Gastrocnemius medialis (tissue), 4 donors: ENCODE results near the gene ADAMTSL2.

Experiments used
- POLR2A ChIP-seq, 2 donors: fragments of 450-650 bp; IDR thresholded peaks; one replicate each; pipeline ENCODE4 v1.6.1; 2017; ENCODE audit warnings: antibody characterized with exemption in 2 of 2, mild to moderate bottlenecking in 2 of 2, moderate library complexity in 2 of 2
- TF ChIP-seq, protein P1 (sequence below), 5 experiments: fragments of 450-650 bp in 3 of 5; fragments of 200-600 bp in 2 of 5; sonication (generic) in 2 of 5; IDR thresholded peaks in 4 of 5; conservative IDR thresholded peaks in 1 of 5; 1 replicate in 4 of 5; 2 replicates in 1 of 5; pipeline ENCODE4 v1.5.1; 2016 to 2019; ENCODE audit warnings: antibody characterized with exemption in 5 of 5, mild to moderate bottlenecking in 3 of 5, moderate library complexity in 3 of 5

- no peak for TF ChIP-seq POLR2A (IDR thresholded peaks at IDR 0.05)
- TF ChIP-seq, protein P1, sequence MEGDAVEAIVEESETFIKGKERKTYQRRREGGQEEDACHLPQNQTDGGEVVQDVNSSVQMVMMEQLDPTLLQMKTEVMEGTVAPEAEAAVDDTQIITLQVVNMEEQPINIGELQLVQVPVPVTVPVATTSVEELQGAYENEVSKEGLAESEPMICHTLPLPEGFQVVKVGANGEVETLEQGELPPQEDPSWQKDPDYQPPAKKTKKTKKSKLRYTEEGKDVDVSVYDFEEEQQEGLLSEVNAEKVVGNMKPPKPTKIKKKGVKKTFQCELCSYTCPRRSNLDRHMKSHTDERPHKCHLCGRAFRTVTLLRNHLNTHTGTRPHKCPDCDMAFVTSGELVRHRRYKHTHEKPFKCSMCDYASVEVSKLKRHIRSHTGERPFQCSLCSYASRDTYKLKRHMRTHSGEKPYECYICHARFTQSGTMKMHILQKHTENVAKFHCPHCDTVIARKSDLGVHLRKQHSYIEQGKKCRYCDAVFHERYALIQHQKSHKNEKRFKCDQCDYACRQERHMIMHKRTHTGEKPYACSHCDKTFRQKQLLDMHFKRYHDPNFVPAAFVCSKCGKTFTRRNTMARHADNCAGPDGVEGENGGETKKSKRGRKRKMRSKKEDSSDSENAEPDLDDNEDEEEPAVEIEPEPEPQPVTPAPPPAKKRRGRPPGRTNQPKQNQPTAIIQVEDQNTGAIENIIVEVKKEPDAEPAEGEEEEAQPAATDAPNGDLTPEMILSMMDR (IDR thresholded peaks at IDR 0.05 in 4 of 5, conservative IDR thresholded peaks at IDR 0.05 in 1 of 5) = no peak
These were observed 11.4 kb upstream of the ADAMTSL2 start for GRCh38 chr9:133523106-133523505.
